ENCODE measurements around the gene DHRS4L2. TPM values are rescaled to one million over a fixed set of nuclear protein-coding genes. Genes with fewer than 3 reads are reported as not detected.
"Not testable (repeated sequence)": the region's sequence is repeated elsewhere in the genome, so short reads cannot be mapped to it uniquely, and the experiment has no call there.

The DHRS4L2 gene
- 7.2 and 7.8 TPM in 2 replicates for total RNA-seq (2022)
- Bru-seq, nascent RNA: percentile 45 among the genes with signal in this experiment
- BruChase-seq, experiment 1, labeled RNA remaining after a 2-hour chase: percentile 49 among the genes with signal in this experiment
- BruChase-seq, experiment 2, labeled RNA remaining after a 6-hour chase: percentile 58 among the genes with signal in this experiment
- long read RNA-seq, partial matches to known transcripts: 0 of 7 reads
- long read RNA-seq, other reads (novel, unspliced or antisense): 3 of 7 reads

DNA sequence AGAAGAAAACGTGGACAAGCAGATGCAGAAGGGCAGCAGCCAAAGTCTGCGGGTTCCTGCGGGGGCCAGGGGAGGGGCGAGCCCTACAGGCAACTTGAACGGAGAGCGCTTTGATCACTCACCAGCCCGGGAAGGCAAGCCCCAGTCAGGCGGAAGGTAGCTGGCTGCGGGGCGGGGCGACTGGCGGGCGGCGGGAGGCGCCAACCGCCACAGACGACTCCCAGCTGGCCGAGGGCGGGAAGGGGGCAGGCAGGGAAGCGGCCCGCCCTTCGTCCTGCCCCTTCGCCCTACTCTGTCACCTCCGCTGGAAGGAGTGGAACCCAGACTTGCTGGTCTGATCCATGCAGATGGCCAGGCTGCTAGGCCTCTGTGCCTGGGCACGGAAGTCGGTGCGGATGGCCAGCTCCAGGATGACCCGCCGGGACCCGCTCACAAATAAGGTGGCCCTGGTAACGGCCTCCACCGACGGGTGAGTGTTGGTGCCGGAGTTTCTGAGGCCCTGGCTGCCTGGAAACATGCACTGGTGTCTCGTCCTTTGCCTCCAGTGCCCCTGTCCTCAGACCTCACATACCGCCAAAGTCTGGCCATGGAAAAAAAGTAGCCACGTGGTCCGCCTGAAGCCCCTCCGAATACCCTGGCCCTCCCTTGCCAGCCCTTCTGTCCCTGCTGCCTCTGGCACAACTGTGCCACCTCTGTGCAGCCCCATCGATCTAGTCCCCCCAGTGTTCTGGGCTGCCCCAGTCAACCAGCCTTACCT, at the start of gene DHRS4L2:
Gene DHRS4L2 (plus strand): TSS at position 323 of the 757 bp plus-strand sequence. CDS start 19 bp downstream, at position 342.
- H3K4me3 ChIP-seq (ENCODE audit: low read depth, low read length): peak within 1 kb of the TSS; percentile 39
- POLR2A ChIA-PET: interaction anchor here (0.6 to 1.0 kb wide), 2 partner anchors 113 to 126 kb away, joined by 3 to 4 read pairs; partner anchors contain the start of genes DCAF11 and NRL
- H3K27me3 ChIP-seq (replicated peaks; ENCODE audit: control insufficient read depth, insufficient read depth, low read length); H3K4me1 Mint-ChIP-seq (ENCODE audit: low read depth, unreplicated experiment); intact Hi-C loops (cut with micrococcal nuclease; ENCODE audit: unreplicated experiment); H3K4me1 ChIP-seq; H3K36me3 Mint-ChIP-seq (ENCODE audit: insufficient read depth, unreplicated experiment); H3K9me3 Mint-ChIP-seq (ENCODE audit: unreplicated experiment); H3K9me3 ChIP-seq; BruUV-seq (replicated peaks); H3K36me3 ChIP-seq (ENCODE audit: control insufficient read depth, insufficient read depth, low read length); H3K27me3 Mint-ChIP-seq (ENCODE audit: insufficient read depth, unreplicated experiment); CTCF ChIA-PET: not testable (repeated sequence)
- Mint-ChIP-seq H3K27ac (ENCODE audit: unreplicated experiment) (peak within 1 kb of the TSS; percentile 64), H3K4me3 (ENCODE audit: unreplicated experiment) (peak within 1 kb of the TSS; percentile 72)
- DNase-seq: peak; percentile 80 to 85

DNA sequence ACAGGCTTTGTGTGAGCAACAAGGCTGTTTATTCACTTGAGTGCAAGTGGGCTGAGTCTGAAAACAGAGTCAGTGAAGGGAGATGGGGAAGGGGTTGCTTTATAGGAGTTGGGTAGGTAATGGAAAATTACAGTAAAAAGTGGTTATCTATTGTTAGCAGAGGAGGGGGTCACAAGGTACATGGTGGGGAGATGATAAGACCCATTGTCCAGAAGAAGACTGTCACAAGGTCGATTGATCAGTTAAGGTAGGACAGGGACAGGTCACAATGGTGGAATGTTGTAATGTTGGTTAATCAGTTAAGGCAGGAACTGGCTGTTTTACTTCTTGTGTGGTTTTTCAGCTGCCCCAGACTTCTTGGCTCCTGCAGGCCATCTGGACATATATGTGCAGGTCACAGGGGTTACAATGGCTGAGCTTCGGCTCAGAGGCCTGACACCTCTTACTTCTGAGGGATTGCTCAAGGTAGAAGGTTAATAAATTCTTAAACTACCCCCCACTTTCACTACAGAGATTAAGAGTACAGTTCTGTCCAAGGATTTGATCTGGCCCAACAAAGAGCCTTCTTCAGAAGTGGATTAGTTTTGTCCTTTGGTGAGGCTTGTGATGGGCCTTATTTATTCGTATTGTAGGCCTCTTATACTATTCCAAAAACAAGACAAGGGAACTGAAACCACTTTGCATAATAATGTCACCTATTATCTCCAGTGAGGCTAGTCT, 49.0 kb upstream of the DHRS4L2 start:
- H3K27me3 ChIP-seq (replicated peaks; ENCODE audit: control insufficient read depth, insufficient read depth, low read length): no peaks in the 10 kb centered on the region
- H3K4me3 Mint-ChIP-seq (ENCODE audit: unreplicated experiment): no peak overlapping the region
- intact Hi-C loops (cut with micrococcal nuclease; ENCODE audit: unreplicated experiment): no loop called here
- TSS peak; percentile 38 for BruUV-seq (replicated peaks)
- no peaks in the 10 kb centered on the region for H3K27me3 Mint-ChIP-seq (ENCODE audit: insufficient read depth, unreplicated experiment)
- DNase-seq: no peak
- no peaks in the 10 kb centered on the region for H3K4me1 Mint-ChIP-seq (ENCODE audit: low read depth, unreplicated experiment)
- H3K9me3 ChIP-seq: no peaks in the 10 kb centered on the region
- H3K4me1 ChIP-seq: peaks cover 5% of the 10 kb centered on the region
- TF ChIP-seq, protein P1, sequence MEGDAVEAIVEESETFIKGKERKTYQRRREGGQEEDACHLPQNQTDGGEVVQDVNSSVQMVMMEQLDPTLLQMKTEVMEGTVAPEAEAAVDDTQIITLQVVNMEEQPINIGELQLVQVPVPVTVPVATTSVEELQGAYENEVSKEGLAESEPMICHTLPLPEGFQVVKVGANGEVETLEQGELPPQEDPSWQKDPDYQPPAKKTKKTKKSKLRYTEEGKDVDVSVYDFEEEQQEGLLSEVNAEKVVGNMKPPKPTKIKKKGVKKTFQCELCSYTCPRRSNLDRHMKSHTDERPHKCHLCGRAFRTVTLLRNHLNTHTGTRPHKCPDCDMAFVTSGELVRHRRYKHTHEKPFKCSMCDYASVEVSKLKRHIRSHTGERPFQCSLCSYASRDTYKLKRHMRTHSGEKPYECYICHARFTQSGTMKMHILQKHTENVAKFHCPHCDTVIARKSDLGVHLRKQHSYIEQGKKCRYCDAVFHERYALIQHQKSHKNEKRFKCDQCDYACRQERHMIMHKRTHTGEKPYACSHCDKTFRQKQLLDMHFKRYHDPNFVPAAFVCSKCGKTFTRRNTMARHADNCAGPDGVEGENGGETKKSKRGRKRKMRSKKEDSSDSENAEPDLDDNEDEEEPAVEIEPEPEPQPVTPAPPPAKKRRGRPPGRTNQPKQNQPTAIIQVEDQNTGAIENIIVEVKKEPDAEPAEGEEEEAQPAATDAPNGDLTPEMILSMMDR (IDR thresholded peaks at IDR 0.05; ENCODE audit: insufficient read depth in 1 of 2, low read depth in 1 of 2, low read length in 1 of 2, severe bottlenecking in 1 of 2, unreplicated experiment in 1 of 2): no peak
- no peak overlapping the region for H3K27ac Mint-ChIP-seq (ENCODE audit: unreplicated experiment)
- no peak overlapping the region for H3K4me3 ChIP-seq (ENCODE audit: low read depth, low read length)
- H3K36me3 ChIP-seq (ENCODE audit: control insufficient read depth, insufficient read depth, low read length): no peaks in the 10 kb centered on the region
- no peaks in the 10 kb centered on the region for H3K36me3 Mint-ChIP-seq (ENCODE audit: insufficient read depth, unreplicated experiment)
- ChIA-PET POLR2A (no interaction called here), CTCF (no interaction called here)
- H3K9me3 Mint-ChIP-seq (ENCODE audit: unreplicated experiment): peaks cover 10% of the 10 kb centered on the region

DNA sequence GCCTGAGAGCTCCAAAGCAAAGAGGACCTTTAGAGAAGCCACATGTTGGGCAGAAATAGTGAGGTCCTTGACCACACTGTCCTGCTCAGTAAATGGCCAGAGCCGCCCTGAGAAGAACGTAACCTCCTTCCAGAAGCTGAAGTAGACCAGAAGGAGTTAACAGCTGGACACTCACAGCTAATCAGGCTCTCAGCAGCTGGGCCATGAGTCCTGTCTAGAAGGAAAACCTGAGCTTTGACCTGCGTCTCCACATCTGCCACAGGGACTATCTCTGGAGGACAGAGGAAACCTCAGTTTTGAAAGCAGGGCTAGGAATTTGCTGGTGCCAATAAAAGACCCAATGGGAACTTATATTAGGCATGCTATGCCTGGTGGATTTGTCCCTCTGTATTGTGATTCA, 47.5 kb upstream of the DHRS4L2 start:
- Histone ChIP-seq H3K27me3 (replicated peaks; ENCODE audit: control insufficient read depth, insufficient read depth, low read length) (no peaks in the 10 kb centered on the region), H3K9me3 (no peaks in the 10 kb centered on the region), H3K36me3 (ENCODE audit: control insufficient read depth, insufficient read depth, low read length) (no peaks in the 10 kb centered on the region), H3K4me3 (ENCODE audit: low read depth, low read length) (no peak overlapping the region), H3K4me1 (peaks cover 4% of the 10 kb centered on the region)
- no peak for DNase-seq
- CTCF ChIA-PET: no interaction called here
- TF ChIP-seq, protein P1 (IDR thresholded peaks at IDR 0.05; ENCODE audit: insufficient read depth in 1 of 2, low read depth in 1 of 2, low read length in 1 of 2, severe bottlenecking in 1 of 2, unreplicated experiment in 1 of 2): no peak
- intact Hi-C loops (cut with micrococcal nuclease; ENCODE audit: unreplicated experiment): no loop called here
- Mint-ChIP-seq H3K36me3 (ENCODE audit: insufficient read depth, unreplicated experiment) (no peaks in the 10 kb centered on the region), H3K4me3 (ENCODE audit: unreplicated experiment) (no peak overlapping the region), H3K4me1 (ENCODE audit: low read depth, unreplicated experiment) (no peaks in the 10 kb centered on the region), H3K9me3 (ENCODE audit: unreplicated experiment) (peaks cover 10% of the 10 kb centered on the region), H3K27me3 (ENCODE audit: insufficient read depth, unreplicated experiment) (no peaks in the 10 kb centered on the region), H3K27ac (ENCODE audit: unreplicated experiment) (no peak overlapping the region)
- BruUV-seq (replicated peaks): no TSS peak
- POLR2A ChIA-PET: no interaction called here

Data from Caco-2 (cell line).